Osteocyte (in vitro differentiated cells): ENCODE data around the gene CDH16. TPM values are rescaled to one million over a fixed set of nuclear protein-coding genes. Genes with fewer than 3 reads are reported as not detected.
A peak's percentile ranks its signal among the peaks of the same experiment; 100 is the strongest.

Source experiments
- DNase-seq: peaks from one replicate; pipeline ENCODE4 v3.0.0; 2021; ENCODE audit warnings: mixed read lengths; ENCODE audit not compliant: unreplicated experiment; ENCODE audit errors: extremely low spot score
- H3K27ac Mint-ChIP-seq: one replicate; pipeline ENCODE4 v1.8.0; 2021; ENCODE audit warnings: mild to moderate bottlenecking, mixed read lengths; ENCODE audit not compliant: unreplicated experiment
- H3K27me3 Mint-ChIP-seq: one replicate; pipeline ENCODE4 v1.8.0; 2021; ENCODE audit warnings: mixed read lengths; ENCODE audit not compliant: unreplicated experiment
- H3K36me3 Mint-ChIP-seq: one replicate; pipeline ENCODE4 v1.8.0; 2021; ENCODE audit warnings: mixed read lengths; ENCODE audit not compliant: unreplicated experiment
- H3K4me1 Mint-ChIP-seq: one replicate; pipeline ENCODE4 v1.8.0; 2021; ENCODE audit warnings: mixed read lengths; ENCODE audit not compliant: unreplicated experiment
- H3K4me3 Mint-ChIP-seq: one replicate; pipeline ENCODE4 v1.8.0; 2021; ENCODE audit warnings: mild to moderate bottlenecking, moderate library complexity, mixed read lengths; ENCODE audit not compliant: unreplicated experiment
- H3K9me3 Mint-ChIP-seq: one replicate; pipeline ENCODE4 v1.8.0; 2021; ENCODE audit warnings: mixed read lengths; ENCODE audit not compliant: unreplicated experiment
- CTCF ChIP-seq: fragments of 200-600 bp; sonication (generic); IDR thresholded peaks from 2 replicates; pipeline ENCODE4 v1.5.0; 2021; ENCODE audit warnings: antibody characterized with exemption, mild to moderate bottlenecking, moderate library complexity
- total RNA-seq: library from RNA; stranded (reverse); gene quantifications from 2 replicates; pipeline ENCODE4 v1.2.1, GENCODE V29; 2021

The CDH16 gene
- total RNA-seq, 1 donor from 2014 or later, result not detected

- H3K27me3 Mint-ChIP-seq, result peaks cover 4% of the 10 kb centered on the region
- no peaks in the 10 kb centered on the region for H3K36me3 Mint-ChIP-seq
- H3K4me3 Mint-ChIP-seq, result no peak overlapping the region
- no peak for DNase-seq
- no peak overlapping the region for H3K27ac Mint-ChIP-seq
- H3K4me1 Mint-ChIP-seq, result peaks cover 42% of the 10 kb centered on the region
- no peaks in the 10 kb centered on the region for H3K9me3 Mint-ChIP-seq
- peak; percentile 49 for TF ChIP-seq CTCF
Measured at GRCh38 chr16:66928702-66929388, 10.2 kb upstream of the CDH16 start.

GRCh38 chr16:66927918-66928649, 9.4 kb upstream of the CDH16 start:
- no peak for TF ChIP-seq CTCF
- Mint-ChIP-seq H3K36me3 (peaks cover 2% of the 10 kb centered on the region), H3K27ac (peak overlapping the region; percentile 71), H3K27me3 (peaks cover 4% of the 10 kb centered on the region), H3K4me3 (no peak overlapping the region), H3K4me1 (peaks cover 42% of the 10 kb centered on the region), H3K9me3 (no peaks in the 10 kb centered on the region)
- no peak for DNase-seq

GRCh38 chr16:66926961-66927436, 8.3 kb upstream of the CDH16 start:
- H3K27me3 Mint-ChIP-seq, result peaks cover 4% of the 10 kb centered on the region

GRCh38 chr16:66926171-66926947, 7.7 kb upstream of the CDH16 start:
- DNase-seq, result no peak
- TF ChIP-seq CTCF, result no peak
- Mint-ChIP-seq H3K36me3 (peaks cover 2% of the 10 kb centered on the region), H3K27me3 (peaks cover 4% of the 10 kb centered on the region), H3K4me3 (no peak overlapping the region), H3K4me1 (peaks cover 37% of the 10 kb centered on the region), H3K27ac (peak overlapping the region; percentile 71), H3K9me3 (no peaks in the 10 kb centered on the region)

More at GRCh38 chr16:66926961-66927436, 8.3 kb upstream of the CDH16 start:
- H3K36me3 Mint-ChIP-seq, result peaks cover 2% of the 10 kb centered on the region
- no peak overlapping the region for H3K4me3 Mint-ChIP-seq
- peak overlapping the region; percentile 71 for H3K27ac Mint-ChIP-seq
- H3K4me1 Mint-ChIP-seq, result peaks cover 37% of the 10 kb centered on the region
- TF ChIP-seq CTCF, result no peak
- H3K9me3 Mint-ChIP-seq, result no peaks in the 10 kb centered on the region
- DNase-seq, result no peak
